Measurements from ENCODE around the gene RPS6KB1.

GRCh38 chr17:59897090-59897489 is 4.2 kb downstream of the RPS6KB1 start:
- TF ChIP-seq OSR1 (CRISPR knock-in tag; IDR thresholded peaks at IDR 0.05) (no peak), PATZ1 (CRISPR knock-in tag; IDR thresholded peaks at IDR 0.05; ENCODE audit: borderline replicate concordance) (no peak), ZFP3 (CRISPR knock-in tag; IDR thresholded peaks at IDR 0.05) (no peak), ARNTL (CRISPR knock-in tag; IDR thresholded peaks at IDR 0.05; ENCODE audit: borderline replicate concordance, low read depth) (no peak), GLIS3 (CRISPR knock-in tag; IDR thresholded peaks at IDR 0.05) (no peak), PPARA (CRISPR knock-in tag; IDR thresholded peaks at IDR 0.05; ENCODE audit: borderline replicate concordance) (no peak), ZC3H10 (CRISPR knock-in tag; IDR thresholded peaks at IDR 0.05) (no peak), CREB5 (CRISPR knock-in tag; IDR thresholded peaks at IDR 0.05; ENCODE audit: low read depth) (no peak), CSDC2 (CRISPR knock-in tag; IDR thresholded peaks at IDR 0.05) (no peak), RARB (CRISPR knock-in tag; IDR thresholded peaks at IDR 0.05) (no peak)
